Activated CD4-positive, alpha-beta T cell treated with anti-CD3 and anti-CD28 coated beads for 24 hours (primary cell): ENCODE results near the gene PCNX2.

Source experiments
- DNase-seq, 2 donors: peaks; one replicate each; pipeline ENCODE4 v3.0.0-alpha.2; 2020; ENCODE audit warnings: low read depth in 2 of 2

PCNX2 gene

GRCh38 chr1:232962761-232963745, 332.5 kb downstream of the PCNX2 start:
- no peak for DNase-seq

- DNase-seq: no peak
Measured at GRCh38 chr1:232958067-232958466, 337.5 kb downstream of the PCNX2 start.

GRCh38 chr1:232956081-232956480, 339.4 kb downstream of the PCNX2 start:
- DNase-seq: no peak

- no peak for DNase-seq
Measured at GRCh38 chr1:232954594-232955365, 340.7 kb downstream of the PCNX2 start.

GRCh38 chr1:232952514-232953499, 342.7 kb downstream of the PCNX2 start:
- DNase-seq: no peak

GRCh38 chr1:232951605-232952004, 343.9 kb downstream of the PCNX2 start:
- DNase-seq: no peak

GRCh38 chr1:232951180-232951579, 344.3 kb downstream of the PCNX2 start:
- no peak for DNase-seq

- peak; percentile 93 to 96 for DNase-seq
Measured at GRCh38 chr1:232950197-232951176, 345.0 kb downstream of the PCNX2 start, which contains the start of gene NTPCR. Gene NTPCR, plus strand, starts transcription at chr1:232950611. Its CDS starts 100 bp downstream, at chr1:232950711.

GRCh38 chr1:232949636-232950196, 345.8 kb downstream of the PCNX2 start:
- DNase-seq: no peak

- DNase-seq: no peak
Measured at GRCh38 chr1:232944347-232944746, 351.2 kb downstream of the PCNX2 start.

GRCh38 chr1:232943679-232944252, 351.8 kb downstream of the PCNX2 start:
- no peak for DNase-seq

GRCh38 chr1:232942413-232943294, 352.9 kb downstream of the PCNX2 start:
- no peak for DNase-seq

- no peak for DNase-seq
Measured at GRCh38 chr1:232940262-232940661, 355.3 kb downstream of the PCNX2 start.

GRCh38 chr1:232939748-232940147, 355.8 kb downstream of the PCNX2 start:
- DNase-seq: no peak

GRCh38 chr1:232938926-232939325, 356.6 kb downstream of the PCNX2 start:
- DNase-seq: no peak

- DNase-seq: no peak
Measured at GRCh38 chr1:232937741-232938375, 357.7 kb downstream of the PCNX2 start.

- DNase-seq: no peak
Measured at GRCh38 chr1:232936941-232937340, 358.6 kb downstream of the PCNX2 start.
